ENCODE data around the gene CDK5. TPM values are rescaled to one million over a fixed set of nuclear protein-coding genes. Genes with fewer than 3 reads are reported as not detected.

The CDK5 gene
- total and polyA plus RNA-seq, 10 donors = 6.3 to 17.9 (median 9.7) TPM

DNA sequence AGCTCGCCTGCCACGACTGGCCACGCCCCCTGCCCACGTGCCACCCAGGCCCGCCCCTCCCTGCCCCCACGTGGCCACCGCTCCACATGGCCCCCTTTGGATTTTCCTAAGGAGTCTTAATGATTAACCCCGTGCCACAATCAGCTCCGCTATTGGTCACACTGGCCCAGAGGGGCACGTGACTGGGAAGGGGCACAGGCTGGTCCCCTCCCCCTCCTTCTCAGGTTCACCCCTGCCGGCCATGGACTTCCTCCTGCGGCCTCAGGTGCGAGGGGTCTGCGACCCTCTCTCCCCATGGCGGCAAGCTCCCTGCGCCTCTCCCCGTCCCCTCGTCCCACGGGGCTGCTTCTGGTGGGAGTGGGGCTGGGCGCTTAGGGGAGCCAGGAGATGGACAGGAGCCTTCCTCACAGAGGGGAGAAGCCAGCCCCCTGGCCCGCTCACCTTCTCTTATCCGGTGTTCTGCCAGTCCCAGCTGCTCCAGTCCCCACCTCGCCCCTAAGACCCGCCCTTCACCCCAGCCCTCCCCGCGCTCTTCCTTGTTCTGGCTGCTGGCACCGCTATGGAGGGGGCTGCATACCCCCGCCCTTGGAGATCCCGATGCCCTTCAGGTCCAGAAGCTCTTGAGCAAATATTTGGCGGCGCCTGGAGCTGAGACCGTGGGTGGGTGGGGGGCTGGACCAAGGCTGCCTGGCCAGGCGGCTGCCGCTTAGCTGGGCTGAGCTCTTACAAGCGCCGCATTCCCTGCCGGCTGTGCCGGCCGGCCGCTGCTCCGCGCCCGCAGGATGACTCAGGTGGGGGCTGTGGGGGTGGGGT is 4.9 kb upstream of the CDK5 start:
- WGBS, 5 donors = 81 to 88% (median 83%) methylated on average over 33 to 43 of the region's 43 CpGs
- no peak overlapping the region for H3K4me3 ChIP-seq
- no peaks in the 10 kb centered on the region for H3K27me3 ChIP-seq (replicated peaks in 1 of 7)
- DNase-seq = no peak
- TF ChIP-seq CTCF (IDR thresholded peaks at IDR 0.05 in 8 of 11, conservative IDR thresholded peaks at IDR 0.05 in 3 of 11) (no peak), POLR2AphosphoS5 (IDR thresholded peaks at IDR 0.05) (no peak), POLR2A (IDR thresholded peaks at IDR 0.05) (no peak)
- no peaks in the 10 kb centered on the region for H3K9me3 ChIP-seq
- peaks cover 15 to 52% (median 37%) of the 10 kb centered on the region in 6 donors for H3K4me1 ChIP-seq
- H3K36me3 ChIP-seq = peaks cover 0 to 60% (median 38%) of the 10 kb centered on the region in 6 donors
- H3K27ac ChIP-seq = peak overlapping the region in 1 of 8 donors; percentile 7
- intact Hi-C loops (cut with DNase I; ENCODE audit: low total_unique reads) = no loop called here

DNA sequence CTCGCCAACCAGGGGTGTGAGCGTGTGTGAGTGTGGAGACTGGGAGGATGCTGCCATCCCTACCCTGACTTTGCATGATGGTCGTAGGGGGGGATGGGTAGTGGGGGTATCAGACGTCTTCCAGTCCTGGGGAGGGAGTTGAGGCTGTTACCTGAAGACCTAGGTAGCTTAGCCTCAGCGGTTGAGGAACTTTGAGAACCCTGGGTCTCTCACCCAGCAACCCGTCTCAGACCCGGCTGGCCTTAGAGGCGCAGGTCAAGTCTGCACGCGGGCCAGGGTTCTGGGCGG is 4.4 kb upstream of the CDK5 start:
- H3K27me3 ChIP-seq (replicated peaks in 1 of 7) = no peaks in the 10 kb centered on the region
- WGBS, 5 donors = 75 to 89% (median 87%) methylated on average over 6 to 11 of the region's 11 CpGs
- peaks cover 0 to 55% (median 33%) of the 10 kb centered on the region in 6 donors for H3K36me3 ChIP-seq
- no peak for TF ChIP-seq POLR2AphosphoS5 (IDR thresholded peaks at IDR 0.05)
- TF ChIP-seq POLR2A (IDR thresholded peaks at IDR 0.05) = no peak
- TF ChIP-seq CTCF (IDR thresholded peaks at IDR 0.05 in 8 of 11, conservative IDR thresholded peaks at IDR 0.05 in 3 of 11) = no peak
- H3K4me3 ChIP-seq = peak overlapping the region in 1 of 8 donors; percentile 2
- H3K9me3 ChIP-seq = no peaks in the 10 kb centered on the region
- intact Hi-C loops (cut with DNase I; ENCODE audit: low total_unique reads) = no loop called here
- H3K4me1 ChIP-seq = peaks cover 15 to 58% (median 42%) of the 10 kb centered on the region in 6 donors
- no peak for DNase-seq
- H3K27ac ChIP-seq = no peak overlapping the region

DNA sequence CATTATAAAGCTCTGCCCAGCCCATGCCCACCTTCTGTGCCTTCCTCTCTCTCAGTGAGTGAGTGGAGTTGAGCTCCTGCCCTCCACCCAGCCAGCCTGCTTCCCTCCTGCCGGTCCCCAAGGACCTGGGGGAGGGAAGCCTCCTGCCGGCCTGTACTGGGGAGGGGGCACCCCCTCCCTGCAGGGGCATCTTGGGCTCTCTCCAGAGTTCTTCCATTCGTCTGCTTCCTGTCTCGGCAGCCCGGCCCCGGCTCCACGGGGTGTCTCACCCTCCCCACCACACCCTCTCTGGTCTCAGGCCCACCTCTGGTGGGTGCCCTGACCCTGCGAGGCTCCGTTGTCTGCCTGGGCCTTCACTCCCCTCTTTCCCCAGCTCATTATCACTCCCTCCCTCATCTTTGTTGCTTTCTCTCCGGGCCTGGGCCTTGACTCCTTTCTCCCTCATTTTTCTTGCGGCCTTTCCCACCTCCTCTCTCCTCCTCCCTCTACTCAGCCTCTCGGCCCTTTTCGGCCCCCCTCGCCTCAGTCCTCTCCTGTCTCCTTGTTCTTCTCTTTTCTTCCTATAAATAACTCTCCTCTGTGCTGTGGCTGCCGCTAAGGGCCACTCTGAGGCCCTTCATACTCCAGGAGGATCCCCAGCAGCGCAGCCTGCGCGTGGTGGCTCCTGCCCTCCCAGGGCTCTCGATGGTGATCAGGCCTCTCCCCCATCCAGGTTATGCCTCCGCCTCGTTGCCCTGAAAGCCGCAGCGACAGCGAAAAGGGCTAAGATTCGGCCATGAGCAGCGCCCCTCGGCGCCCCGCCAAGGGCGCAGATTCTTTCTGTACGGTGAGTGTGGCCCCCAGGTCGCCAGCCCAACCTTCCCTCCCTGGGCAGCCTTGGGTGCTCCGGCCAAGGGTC is 3.8 kb upstream of the CDK5 start:
- Histone ChIP-seq H3K4me1 (peaks cover 15 to 64% (median 47%) of the 10 kb centered on the region in 6 donors), H3K27ac (peak overlapping the region in 1 of 8 donors; percentile 94), H3K27me3 (replicated peaks in 1 of 7) (no peaks in the 10 kb centered on the region), H3K36me3 (peaks cover 0 to 49% (median 27%) of the 10 kb centered on the region in 6 donors), H3K9me3 (no peaks in the 10 kb centered on the region), H3K4me3 (peak overlapping the region in 4 of 8 donors; percentile 82 to 99 (median 95))
- intact Hi-C loops (cut with DNase I; ENCODE audit: low total_unique reads) = no loop called here
- TF ChIP-seq POLR2AphosphoS5 (IDR thresholded peaks at IDR 0.05) (no peak), CTCF (IDR thresholded peaks at IDR 0.05 in 8 of 11, conservative IDR thresholded peaks at IDR 0.05 in 3 of 11) (no peak), POLR2A (IDR thresholded peaks at IDR 0.05) (no peak)
- 74 to 81% (median 77%) methylated on average over 25 to 33 of the region's 33 CpGs for WGBS, 5 donors
- no peak for DNase-seq

Data from spleen (tissue), 11 donors.